Activated CD4-positive, CD25-positive, alpha-beta regulatory T cell (primary cell): ENCODE results near the gene CRPPA.
"Not testable (repeated sequence)": the region's sequence is repeated elsewhere in the genome, so short reads cannot be mapped to it uniquely, and the experiment has no call there.

Source experiments
- DNase-seq, 4 experiments: peaks; one replicate each; lab custom pipeline; 2025; lab: John Stamatoyannopoulos, UW

The CRPPA gene

DNA sequence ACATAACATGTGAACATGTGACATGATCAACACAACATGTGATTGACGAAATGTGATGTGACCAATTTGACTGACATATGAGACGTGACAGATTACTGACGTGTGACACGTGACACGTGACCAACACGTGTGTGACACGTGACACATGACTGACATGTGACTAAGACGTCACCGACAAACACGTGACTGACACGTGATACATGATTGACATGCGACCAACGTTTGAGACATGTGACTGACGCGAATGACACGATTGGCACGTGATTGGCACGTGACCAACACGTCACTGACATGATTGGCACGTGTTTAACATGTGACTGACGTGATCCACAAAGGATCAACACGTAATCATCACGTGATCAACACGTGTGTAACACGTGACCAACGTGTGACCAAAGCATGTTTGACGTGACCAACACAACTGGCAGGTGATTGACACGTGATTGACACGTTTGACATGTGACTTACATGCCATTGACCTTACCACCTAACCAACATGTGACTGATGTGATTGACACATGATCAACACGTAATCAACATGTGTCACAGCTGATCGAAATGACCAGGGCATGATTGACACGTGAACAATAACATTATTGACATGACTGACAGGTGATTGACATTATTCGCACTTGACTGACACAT, 23.7 kb downstream of the CRPPA start:
- no peak for DNase-seq

DNA sequence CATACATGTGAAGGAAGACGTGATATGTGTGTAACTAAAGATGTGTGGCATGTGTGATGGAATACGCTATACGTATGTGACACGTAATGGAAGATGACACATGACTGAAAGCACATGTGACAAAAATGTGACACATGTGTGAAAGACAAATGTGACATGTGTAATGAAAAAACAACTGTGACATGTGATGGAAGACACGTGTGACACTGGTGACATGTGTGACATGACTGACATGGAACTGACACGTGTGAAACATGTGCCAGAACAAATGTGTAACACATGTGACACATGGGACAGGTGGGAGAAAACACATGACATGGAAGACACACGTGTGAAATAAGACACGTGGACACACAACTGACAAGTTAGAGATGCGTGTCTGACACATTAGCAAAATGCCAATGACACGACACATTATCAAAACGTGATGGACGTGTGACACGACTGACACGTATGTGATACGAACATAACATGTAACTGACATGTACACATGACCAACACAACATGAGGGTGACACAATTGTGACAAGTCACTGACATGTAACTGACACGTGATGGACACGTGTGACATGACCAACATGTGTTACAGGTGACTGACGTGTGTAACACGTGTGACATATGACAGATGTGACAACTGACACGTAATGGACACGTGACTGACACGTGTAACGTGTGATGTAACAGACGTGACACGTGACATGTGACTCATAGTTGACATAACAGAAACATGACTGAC, 24.4 kb downstream of the CRPPA start:
- no peak for DNase-seq

DNA sequence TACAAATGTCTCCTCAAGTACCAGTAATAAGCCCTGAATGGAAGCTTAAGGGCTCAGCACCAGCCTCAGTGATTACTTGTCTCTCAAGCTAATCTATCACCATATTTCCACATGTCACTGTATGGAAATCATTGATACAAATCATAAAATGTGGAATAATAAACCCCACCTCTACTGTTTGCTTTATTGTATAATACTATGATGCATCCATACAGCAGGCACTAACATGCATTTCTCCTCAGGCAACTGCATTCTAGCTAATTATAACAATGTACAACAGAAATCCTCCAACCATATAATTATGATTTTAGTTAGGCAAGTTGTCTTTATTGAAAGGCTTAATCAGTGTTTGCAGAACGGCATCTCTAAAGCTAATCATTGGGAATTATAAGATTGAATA, 26.2 kb downstream of the CRPPA start:
- DNase-seq = no peak

DNA sequence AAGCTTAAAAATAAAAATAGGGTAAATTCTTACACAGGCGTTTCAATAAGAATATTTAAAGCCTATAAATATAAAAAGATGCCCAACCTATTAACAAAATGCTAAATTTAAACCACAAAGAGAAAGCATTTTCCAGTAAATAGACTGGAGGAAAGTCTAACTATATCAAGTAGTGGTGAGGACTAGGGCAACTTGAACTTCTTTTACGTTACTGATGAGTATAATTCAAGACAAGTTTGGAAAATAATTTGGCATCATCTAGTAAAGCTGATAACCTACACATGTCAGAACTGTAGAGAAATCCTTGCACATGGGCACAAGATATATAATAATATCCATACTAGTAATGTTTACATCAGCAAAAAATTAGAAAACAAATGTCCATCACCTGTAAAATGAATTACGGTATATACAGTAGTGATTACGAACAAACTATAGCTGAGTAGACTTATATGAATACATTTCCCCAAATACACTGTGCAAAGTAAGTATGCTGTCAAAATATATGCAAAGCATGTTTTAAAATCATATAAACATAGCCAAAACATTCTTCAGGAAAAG, 27.4 kb downstream of the CRPPA start:
- DNase-seq = no peak

DNA sequence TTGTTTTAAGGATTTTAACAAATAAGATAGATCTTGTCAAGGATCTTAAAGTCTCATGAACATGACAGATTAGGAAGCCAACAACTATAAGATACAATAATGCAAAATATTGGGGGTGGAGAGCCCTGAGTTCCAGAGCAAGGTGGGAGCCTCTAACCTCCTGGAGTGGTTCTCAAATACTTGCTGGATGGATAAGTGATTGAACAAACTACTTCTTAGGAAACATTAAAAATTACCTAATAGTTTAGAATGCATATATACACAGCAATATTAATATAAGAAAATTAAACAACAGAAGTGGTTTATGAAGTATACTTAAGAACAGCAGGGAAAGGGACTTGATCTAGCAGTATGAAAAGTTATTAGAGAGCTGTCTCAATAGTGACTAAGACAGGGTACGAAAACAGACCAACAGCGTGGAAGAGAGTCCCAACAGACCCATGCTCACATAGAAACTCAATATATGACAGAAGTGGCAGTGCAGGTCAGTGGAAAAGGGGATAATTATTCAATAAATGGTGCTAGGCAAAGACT, 28.3 kb downstream of the CRPPA start:
- DNase-seq = no peak

DNA sequence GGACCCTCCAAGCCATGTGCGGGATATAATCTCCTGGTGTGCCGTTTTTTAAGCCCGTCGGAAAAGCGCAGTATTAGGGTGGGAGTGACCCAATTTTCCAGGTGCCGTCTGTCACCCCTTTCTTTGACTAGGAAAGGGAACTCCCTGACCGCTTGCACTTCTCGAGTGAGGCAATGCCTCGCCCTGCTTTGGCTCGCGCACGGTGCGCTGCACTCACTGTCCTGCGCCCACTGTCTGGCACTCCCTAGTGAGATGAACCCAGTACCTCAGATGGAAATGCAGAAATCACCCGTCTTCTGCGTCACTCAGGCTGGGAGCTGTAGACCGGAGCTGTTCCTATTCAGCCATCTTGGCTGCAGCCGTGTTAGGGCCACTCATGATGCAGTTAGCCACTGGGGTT, 37.6 kb downstream of the CRPPA start:
- DNase-seq = not testable (repeated sequence)

DNA sequence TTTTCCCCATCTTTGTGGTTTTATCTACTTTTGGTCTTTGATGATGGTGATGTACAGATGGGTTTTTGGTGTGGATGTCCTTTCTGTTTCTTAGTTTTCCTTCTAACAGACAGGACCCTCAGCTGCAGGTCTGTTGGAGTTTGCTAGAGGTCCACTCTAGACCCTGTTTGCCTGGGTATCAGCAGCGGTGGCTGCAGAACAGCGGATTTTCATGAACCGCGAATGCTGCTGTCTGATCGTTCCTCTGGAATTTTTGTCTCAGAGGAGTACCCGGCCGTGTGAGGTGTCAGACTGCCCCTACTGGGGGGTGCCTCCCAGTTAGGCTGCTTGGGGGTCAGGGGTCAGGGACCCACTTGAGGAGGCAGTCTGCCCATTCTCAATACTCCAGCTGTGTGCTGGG, 38.2 kb downstream of the CRPPA start:
- not testable (repeated sequence) for DNase-seq
